GOT3 (cell line): ENCODE results near the gene GTF2A1.
"Not testable (repeated sequence)": the region's sequence is repeated elsewhere in the genome, so short reads cannot be mapped to it uniquely, and the experiment has no call there.

Experiments used
- DNase-seq: peaks from one replicate; lab custom pipeline; 2025; ENCODE audit warnings: mixed read lengths; lab: John Stamatoyannopoulos, UW

Gene GTF2A1

GRCh38 chr14:81220830-81221578 is at the start of gene GTF2A1:
Gene GTF2A1 (minus strand): TSS chr14:81220959. CDS start chr14:81220518, 441 bp downstream.
- DNase-seq = peak; percentile 68

DNA sequence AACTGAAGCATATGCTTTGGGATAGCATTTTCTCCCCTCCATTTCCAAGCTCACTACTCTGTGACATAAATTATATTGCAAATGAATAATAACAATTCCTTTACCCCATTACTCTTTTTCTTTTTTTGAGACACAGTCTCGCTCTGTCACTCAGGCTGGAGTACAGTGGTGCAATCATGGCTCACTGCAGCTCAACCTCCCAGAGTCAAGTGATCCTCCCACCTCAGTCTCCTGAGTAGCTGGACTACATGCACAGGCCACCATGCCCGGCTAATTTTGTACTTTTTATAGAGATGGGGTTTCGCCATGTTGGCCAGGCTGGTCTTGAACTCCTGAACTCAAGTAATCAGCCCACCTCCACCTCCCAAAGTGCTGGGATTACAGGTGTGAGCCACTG is 49.2 kb upstream of the GTF2A1 start:
- no peak for DNase-seq

DNA sequence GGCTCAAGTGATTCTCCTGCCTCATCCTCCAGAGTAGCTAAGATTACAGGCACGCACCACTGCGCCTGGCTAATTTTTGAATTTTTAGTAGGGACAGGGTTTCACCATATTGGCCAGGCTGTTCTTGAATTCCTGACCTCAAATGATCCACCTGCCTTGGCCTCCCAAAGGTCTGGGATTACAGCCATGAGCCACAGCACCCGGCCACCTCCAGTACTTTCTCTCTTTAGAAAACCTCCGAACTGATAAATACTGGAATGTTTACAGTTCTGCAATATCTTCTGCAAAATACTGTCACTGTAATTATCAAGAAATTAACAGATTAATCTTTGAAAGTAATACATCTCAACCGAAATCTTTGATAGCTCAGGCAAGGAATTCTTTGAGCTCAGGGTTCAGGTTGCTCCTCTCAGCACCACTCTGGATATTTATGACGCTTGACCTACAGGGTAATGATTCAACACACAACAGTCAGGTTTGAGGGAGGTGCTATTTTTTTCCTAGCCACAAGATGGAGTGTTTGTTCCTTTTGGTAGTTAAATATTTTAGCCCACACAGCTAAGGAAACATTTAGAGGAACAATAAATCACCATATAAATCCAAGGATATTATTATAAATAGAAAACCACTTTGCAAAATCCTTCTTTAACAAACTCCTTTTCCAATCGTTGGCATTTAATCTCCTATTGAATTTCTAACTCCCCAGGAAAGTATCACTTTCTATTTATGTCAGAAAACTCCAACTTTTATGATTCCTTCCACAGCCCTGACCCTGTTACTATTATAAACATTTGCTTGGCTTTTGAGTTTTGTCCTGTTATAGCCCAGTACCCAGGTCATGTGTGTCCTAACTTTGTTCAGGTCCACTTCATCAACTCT is 48.6 kb upstream of the GTF2A1 start:
- no peak for DNase-seq

- DNase-seq = no peak
Observed at GRCh38 chr14:81268016-81268416, 47.3 kb upstream of the GTF2A1 start.

GRCh38 chr14:81265636-81266169 is 44.9 kb upstream of the GTF2A1 start:
- DNase-seq = no peak

GRCh38 chr14:81264671-81265070 is 43.9 kb upstream of the GTF2A1 start:
- DNase-seq = no peak

DNA sequence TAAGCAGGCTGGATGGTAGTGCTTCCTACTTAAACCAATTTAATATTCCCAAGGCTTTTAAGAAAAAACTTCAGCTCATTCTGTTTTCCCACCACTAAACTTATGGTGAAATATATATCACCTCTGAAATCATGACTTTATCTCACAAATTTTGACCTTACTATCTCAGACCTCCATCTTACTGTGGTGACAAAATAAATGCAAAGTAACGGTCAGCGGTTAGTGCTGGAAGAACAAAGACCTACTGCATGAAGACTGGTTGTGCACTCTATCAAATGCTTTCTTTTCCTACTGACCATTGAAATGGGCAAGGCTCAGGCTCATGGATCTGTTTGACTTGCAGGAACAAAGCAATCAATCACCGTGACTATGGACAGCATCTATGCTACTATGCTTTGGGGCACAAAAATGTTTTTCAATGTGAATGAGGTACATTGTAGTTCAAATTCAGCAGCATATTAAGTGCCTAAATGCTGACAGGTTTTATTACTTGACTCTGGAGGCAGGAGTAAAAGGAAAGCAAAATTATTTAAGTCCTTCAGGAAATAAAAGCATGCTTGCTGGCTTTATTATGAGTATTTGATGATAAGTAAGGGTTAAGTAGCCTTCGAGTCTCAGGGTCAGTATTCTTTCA is 43.1 kb upstream of the GTF2A1 start:
- DNase-seq = no peak

DNA sequence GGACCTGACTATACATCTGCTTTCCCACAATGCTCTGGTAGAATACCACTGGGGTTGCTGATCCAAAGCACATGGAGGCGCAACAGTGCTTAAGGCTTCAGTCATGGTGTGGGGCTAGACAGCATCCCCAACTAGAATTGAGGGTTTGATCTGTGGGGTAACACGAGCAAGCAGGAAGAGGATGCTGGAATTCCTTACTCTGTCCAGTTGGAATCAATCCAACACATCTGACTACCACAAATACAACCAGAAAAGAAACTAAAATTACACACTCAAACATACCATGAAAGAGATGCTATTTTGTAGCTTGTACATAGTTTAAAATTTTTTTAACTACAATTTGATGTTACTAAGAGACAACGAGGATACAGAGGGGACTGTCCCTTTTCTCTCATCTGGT is 40.4 kb upstream of the GTF2A1 start:
- DNase-seq = no peak

DNA sequence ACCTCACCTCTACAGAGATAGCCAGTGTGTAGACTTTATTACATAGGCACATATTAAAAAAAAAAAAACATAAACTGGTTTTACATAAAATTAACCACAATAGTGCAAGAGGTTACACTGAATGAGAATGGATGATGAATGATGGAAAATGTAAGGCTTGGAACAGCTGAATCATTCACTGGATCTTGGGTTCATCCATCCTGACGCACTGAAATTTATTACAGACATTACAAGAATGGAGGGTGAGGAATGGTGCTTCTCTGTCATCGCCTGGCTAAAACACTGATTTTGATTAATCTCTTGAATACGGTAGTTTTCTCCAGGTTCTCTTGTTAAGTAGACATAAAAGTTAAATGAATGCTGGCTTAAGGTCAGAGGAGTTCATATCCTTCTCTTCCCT is 40.0 kb upstream of the GTF2A1 start:
- no peak for DNase-seq

DNA sequence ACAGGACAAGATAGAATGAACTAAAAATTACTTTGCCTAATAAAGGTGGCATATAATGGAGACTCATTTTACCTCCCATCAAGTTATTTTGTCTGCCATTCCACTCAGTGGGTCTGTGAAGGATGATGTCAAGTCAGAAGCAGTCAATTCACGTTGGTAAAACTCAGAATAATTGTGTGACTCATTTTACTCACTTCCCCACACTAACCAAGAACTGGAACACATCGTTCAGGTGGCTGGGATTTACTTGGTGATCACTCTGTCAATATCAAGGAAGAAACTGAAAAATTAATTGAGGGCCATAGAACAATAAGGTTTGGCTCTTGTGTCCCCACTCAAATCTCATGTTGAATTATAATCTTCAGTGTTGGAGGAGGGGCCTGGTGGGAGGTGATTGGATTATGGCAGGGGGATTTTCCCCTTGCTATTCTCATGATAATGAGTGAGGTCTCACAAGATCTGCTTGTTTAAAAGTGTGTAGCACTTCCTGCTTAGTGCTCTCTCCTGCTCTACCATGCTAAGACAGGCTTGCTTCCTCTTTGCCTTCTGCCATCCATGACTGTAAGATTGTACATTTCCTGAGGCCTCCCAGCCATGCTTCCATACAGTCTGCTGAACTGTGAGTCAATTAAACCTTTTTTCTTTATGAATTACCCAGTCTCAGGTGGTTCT is 35.7 kb upstream of the GTF2A1 start:
- no peak for DNase-seq

GRCh38 chr14:81252278-81252677 is 31.5 kb upstream of the GTF2A1 start:
- no peak for DNase-seq

- no peak for DNase-seq
Observed at GRCh38 chr14:81247271-81247766, 26.6 kb upstream of the GTF2A1 start.

DNA sequence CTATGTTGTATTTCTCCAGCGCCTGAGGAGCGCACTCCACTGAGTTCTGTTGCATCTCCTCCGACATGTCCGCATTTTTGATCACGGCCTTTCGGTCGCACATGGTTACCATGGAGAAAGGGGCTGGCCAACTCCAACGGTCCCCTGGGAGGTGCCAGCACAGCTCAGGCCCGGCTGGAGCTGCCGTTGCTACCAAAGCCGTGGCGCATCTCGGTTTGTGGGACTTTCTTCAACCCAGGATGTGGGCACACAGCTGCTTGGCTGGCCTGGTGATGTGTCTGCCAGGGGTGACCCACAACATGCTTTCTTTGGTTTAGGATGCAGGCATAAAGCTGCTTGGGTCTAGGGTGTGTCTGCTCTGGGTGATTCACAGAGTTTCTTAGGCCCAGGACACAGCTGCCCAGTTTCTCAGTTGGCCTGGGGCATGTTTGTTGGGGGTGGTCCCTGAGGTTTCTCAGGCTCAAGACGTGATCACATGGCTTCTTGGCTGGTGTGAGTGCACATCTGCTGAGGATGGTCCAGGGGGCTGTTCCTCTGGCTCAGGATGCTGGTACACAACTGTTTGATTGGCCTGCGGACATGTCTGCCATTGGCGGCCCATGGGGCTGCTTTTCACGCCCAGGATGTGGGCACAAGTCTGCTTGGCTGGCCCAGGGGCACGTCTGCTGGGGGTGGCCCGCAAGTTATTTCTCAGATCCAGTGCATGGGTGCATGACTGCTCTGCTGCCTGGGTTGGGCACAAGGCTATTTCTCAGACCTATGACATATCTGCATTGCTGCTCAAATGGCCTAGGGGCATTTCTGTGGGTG is 25.9 kb upstream of the GTF2A1 start:
- DNase-seq = peak; percentile 6

GRCh38 chr14:81245771-81246170 is 25.0 kb upstream of the GTF2A1 start:
- no peak for DNase-seq

DNA sequence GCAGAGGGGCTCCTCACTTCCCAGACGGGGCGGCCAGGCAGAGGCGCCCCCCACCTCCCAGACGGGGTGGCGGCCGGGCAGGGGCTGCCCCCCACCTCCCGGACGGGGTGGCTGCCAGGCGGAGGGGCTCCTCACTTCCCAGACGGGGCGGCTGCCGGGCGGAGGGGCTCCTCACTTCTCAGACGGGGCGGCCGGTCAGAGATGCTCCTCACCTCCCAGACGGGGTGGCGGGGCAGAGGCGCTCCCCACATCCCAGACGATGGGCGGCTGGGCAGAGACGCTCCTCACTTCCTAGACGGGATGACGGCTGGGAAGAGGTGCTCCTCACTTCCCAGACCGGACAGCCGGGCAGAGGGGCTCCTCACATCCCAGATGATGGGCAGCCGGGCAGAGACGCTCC is 23.7 kb upstream of the GTF2A1 start:
- DNase-seq = not testable (repeated sequence)

DNA sequence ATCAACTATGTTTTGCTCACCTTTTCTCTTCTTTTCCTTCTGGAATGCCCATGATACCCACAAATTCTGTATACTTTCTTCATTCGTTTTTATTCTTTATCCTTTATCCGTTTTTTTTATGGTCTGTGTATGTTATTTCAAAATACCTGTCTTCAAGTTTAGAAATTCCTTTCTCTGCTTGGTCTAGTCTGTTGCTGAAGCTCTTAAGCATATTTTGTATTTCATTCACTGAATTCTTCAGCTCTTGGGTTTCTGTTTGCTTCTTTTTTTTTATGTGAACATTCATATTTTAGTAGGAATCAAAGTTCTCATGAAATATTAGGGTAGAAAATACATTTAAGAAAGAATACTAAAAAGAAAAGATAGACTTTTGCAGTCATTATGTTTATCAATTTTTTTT is 22.7 kb upstream of the GTF2A1 start:
- no peak for DNase-seq

GRCh38 chr14:81236849-81237248 is 16.1 kb upstream of the GTF2A1 start:
- DNase-seq = not testable (repeated sequence)

DNA sequence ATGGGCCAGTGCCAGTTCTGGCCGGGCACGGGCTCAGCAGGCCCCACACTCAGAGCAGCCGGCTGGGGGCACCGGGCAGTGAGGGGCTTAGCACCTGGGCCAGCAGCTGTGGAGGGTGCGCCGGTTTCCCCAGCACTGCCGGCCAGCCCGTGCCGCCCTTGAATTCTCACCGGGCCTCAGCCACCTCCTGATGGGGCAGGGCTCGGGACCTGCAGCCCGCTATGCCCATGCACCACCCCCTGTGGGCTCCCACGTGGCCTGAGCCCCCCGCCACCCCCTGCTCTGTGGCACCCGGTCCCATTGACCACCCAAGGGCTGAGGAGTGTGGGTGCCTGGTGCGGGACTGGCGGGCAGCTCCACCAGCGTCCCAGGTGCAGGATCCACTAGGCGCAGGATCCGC is 15.4 kb upstream of the GTF2A1 start:
- DNase-seq = no peak

GRCh38 chr14:81235096-81235495 is 14.3 kb upstream of the GTF2A1 start:
- no peak for DNase-seq

GRCh38 chr14:81234278-81234677 is 13.5 kb upstream of the GTF2A1 start:
- no peak for DNase-seq

GRCh38 chr14:81233615-81234014 is 12.9 kb upstream of the GTF2A1 start:
- DNase-seq = no peak
